ENCODE data around the gene KIAA1328. TPM values are rescaled to one million over a fixed set of nuclear protein-coding genes. Genes with fewer than 3 reads are reported as not detected.

Gene KIAA1328
- total RNA-seq, 4 donors from 2014 or later = 12.3 to 16.6 (median 13.1) TPM

DNA sequence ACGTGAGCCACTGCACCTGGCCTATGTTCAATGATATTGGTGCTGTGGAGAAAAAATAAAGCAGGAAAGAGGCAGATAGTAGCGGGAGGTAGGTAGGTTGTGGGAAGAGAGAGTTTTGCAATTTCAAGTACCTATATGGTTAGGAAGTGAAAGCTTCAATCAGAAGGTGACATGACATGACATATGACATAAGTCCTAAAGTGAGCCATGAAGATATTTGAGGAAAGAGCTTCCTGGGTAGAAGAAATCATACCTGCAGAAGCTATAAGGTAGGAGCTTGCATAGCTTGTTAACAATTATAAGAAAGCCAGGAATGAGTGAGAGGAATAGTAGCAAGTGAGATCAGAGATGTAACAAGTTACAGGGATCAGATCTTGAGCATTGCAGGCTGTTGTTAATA lies 4.2 kb downstream of the KIAA1328 start:
- no peak for TF ChIP-seq POLR2A (IDR thresholded peaks at IDR 0.05; ENCODE audit: low read depth)
- TF ChIP-seq POLR2AphosphoS5 (IDR thresholded peaks at IDR 0.05) = no peak
- TF ChIP-seq, protein P1, sequence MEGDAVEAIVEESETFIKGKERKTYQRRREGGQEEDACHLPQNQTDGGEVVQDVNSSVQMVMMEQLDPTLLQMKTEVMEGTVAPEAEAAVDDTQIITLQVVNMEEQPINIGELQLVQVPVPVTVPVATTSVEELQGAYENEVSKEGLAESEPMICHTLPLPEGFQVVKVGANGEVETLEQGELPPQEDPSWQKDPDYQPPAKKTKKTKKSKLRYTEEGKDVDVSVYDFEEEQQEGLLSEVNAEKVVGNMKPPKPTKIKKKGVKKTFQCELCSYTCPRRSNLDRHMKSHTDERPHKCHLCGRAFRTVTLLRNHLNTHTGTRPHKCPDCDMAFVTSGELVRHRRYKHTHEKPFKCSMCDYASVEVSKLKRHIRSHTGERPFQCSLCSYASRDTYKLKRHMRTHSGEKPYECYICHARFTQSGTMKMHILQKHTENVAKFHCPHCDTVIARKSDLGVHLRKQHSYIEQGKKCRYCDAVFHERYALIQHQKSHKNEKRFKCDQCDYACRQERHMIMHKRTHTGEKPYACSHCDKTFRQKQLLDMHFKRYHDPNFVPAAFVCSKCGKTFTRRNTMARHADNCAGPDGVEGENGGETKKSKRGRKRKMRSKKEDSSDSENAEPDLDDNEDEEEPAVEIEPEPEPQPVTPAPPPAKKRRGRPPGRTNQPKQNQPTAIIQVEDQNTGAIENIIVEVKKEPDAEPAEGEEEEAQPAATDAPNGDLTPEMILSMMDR (IDR thresholded peaks at IDR 0.05) = no peak
- TF ChIP-seq EP300 (IDR thresholded peaks at IDR 0.05) = no peak
- peaks cover 10 to 22% (median 14%) of the 10 kb centered on the region in 4 donors for H3K4me1 ChIP-seq
- 90% methylated on average over 2 of the region's 2 CpGs for WGBS
- no peak overlapping the region for H3K27ac ChIP-seq (replicated peaks in 1 of 4)
- H3K36me3 ChIP-seq = peaks cover 0 to 6% (median 2%) of the 10 kb centered on the region in 4 donors
- intact Hi-C loops (cut with DNase I) = no loop called here
- H3K27me3 ChIP-seq = no peaks in the 10 kb centered on the region
- no peak overlapping the region for H3K4me3 ChIP-seq
- no peak for DNase-seq (ENCODE audit: extremely low spot score)
- no peaks in the 10 kb centered on the region for H3K9me3 ChIP-seq

DNA sequence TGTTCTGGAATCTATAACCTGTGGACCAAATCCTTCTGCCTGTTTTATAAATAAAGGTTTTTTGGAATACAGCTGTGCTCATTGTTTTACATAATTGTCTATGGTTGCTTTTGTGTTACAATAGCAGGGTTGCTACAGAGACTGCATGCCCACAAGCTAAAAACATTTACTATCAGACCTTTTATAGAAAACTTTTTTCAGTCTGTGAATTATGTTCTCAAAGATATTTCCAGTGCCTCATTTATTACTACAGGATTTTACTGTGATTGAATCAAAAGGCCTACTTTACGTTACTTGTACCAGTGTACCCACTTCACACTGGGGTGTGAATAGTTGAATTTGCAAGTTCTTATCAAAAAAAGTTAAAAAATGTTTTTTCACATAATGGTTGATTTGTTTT lies 7.0 kb downstream of the KIAA1328 start:
- DNase-seq (ENCODE audit: extremely low spot score) = no peak
- Histone ChIP-seq H3K27me3 (no peaks in the 10 kb centered on the region), H3K27ac (replicated peaks in 1 of 4) (no peak overlapping the region), H3K4me1 (peaks cover 0 to 4% (median under 1%) of the 10 kb centered on the region in 4 donors), H3K36me3 (peaks cover 0 to 12% (median 2%) of the 10 kb centered on the region in 4 donors), H3K9me3 (no peaks in the 10 kb centered on the region), H3K4me3 (no peak overlapping the region)
- intact Hi-C loops (cut with DNase I) = no loop called here
- TF ChIP-seq, protein P1 (IDR thresholded peaks at IDR 0.05) = no peak
- TF ChIP-seq POLR2AphosphoS5 (IDR thresholded peaks at IDR 0.05) (no peak), POLR2A (IDR thresholded peaks at IDR 0.05; ENCODE audit: low read depth) (no peak), EP300 (IDR thresholded peaks at IDR 0.05) (no peak)
- WGBS = 63% methylated on average over 1 of the region's 1 CpG

GRCh38 chr18:36839835-36840234 lies 10.9 kb downstream of the KIAA1328 start:
- Histone ChIP-seq H3K36me3 (peaks cover 0 to 23% (median 2%) of the 10 kb centered on the region in 4 donors), H3K27me3 (no peaks in the 10 kb centered on the region), H3K27ac (replicated peaks in 1 of 4) (no peak overlapping the region), H3K4me3 (no peak overlapping the region), H3K4me1 (no peaks in the 10 kb centered on the region), H3K9me3 (no peaks in the 10 kb centered on the region)
- TF ChIP-seq POLR2A (IDR thresholded peaks at IDR 0.05; ENCODE audit: low read depth) = no peak
- TF ChIP-seq EP300 (IDR thresholded peaks at IDR 0.05) = no peak
- no peak for TF ChIP-seq POLR2AphosphoS5 (IDR thresholded peaks at IDR 0.05)
- TF ChIP-seq, protein P1 (IDR thresholded peaks at IDR 0.05) = no peak
- WGBS = 94% methylated on average over 4 of the region's 4 CpGs
- DNase-seq (ENCODE audit: extremely low spot score) = no peak
- intact Hi-C loops (cut with DNase I) = no loop called here

- Histone ChIP-seq H3K4me1 (no peaks in the 10 kb centered on the region), H3K4me3 (no peak overlapping the region), H3K9me3 (no peaks in the 10 kb centered on the region), H3K27ac (replicated peaks in 1 of 4) (no peak overlapping the region), H3K36me3 (peaks cover 0 to 17% (median 0%) of the 10 kb centered on the region in 4 donors), H3K27me3 (no peaks in the 10 kb centered on the region)
- no peak for TF ChIP-seq EP300 (IDR thresholded peaks at IDR 0.05)
- no peak for TF ChIP-seq POLR2A (IDR thresholded peaks at IDR 0.05; ENCODE audit: low read depth)
- TF ChIP-seq, protein P1 (IDR thresholded peaks at IDR 0.05) = no peak
- no peak for TF ChIP-seq POLR2AphosphoS5 (IDR thresholded peaks at IDR 0.05)
- WGBS = 96% methylated on average over 5 of the region's 5 CpGs
- DNase-seq (ENCODE audit: extremely low spot score) = no peak
- intact Hi-C loops (cut with DNase I) = no loop called here
Measured at GRCh38 chr18:36843199-36843598, 14.3 kb downstream of the KIAA1328 start.

DNA sequence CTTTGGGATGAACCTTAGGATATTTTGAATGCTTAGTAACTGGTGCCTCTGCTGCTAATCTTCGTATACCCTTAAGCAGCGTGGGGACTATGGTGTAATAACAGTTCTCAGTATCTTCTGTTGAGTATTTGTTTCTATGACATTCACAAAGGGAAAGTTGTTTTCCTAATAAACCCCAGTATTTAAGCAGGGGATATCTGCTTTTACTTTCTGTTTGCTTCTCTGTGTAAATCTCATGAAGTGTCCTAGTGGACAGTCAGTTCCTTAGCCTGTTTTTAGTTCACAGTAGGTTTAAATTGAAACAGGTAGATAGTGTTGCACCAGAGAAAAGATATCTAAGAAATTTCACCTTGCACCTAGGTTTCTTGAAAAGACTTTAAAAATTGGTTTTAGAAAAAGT lies 14.9 kb downstream of the KIAA1328 start:
- intact Hi-C loops (cut with DNase I) = no loop called here
- no peaks in the 10 kb centered on the region for H3K4me1 ChIP-seq
- peaks cover 0 to 17% (median 0%) of the 10 kb centered on the region in 4 donors for H3K36me3 ChIP-seq
- no peaks in the 10 kb centered on the region for H3K9me3 ChIP-seq
- 80% methylated on average over 2 of the region's 2 CpGs for WGBS
- H3K27ac ChIP-seq (replicated peaks in 1 of 4) = no peak overlapping the region
- H3K4me3 ChIP-seq = no peak overlapping the region
- H3K27me3 ChIP-seq = no peaks in the 10 kb centered on the region
- no peak for TF ChIP-seq POLR2AphosphoS5 (IDR thresholded peaks at IDR 0.05)
- no peak for TF ChIP-seq EP300 (IDR thresholded peaks at IDR 0.05)
- TF ChIP-seq POLR2A (IDR thresholded peaks at IDR 0.05; ENCODE audit: low read depth) = no peak
- TF ChIP-seq, protein P1 (IDR thresholded peaks at IDR 0.05) = no peak
- DNase-seq (ENCODE audit: extremely low spot score) = no peak
